ENCODE measurements around the gene ITGB4. TPM values are rescaled to one million over a fixed set of nuclear protein-coding genes. Genes with fewer than 3 reads are reported as not detected.

Gene ITGB4
- total and polyA plus RNA-seq, 9 of the 15 experiments (the other 6 are each of a cell fraction or from before 2014, with no cell fraction given): 0.05 to 2.8 (median 0.76) TPM; not detected in 3

DNA sequence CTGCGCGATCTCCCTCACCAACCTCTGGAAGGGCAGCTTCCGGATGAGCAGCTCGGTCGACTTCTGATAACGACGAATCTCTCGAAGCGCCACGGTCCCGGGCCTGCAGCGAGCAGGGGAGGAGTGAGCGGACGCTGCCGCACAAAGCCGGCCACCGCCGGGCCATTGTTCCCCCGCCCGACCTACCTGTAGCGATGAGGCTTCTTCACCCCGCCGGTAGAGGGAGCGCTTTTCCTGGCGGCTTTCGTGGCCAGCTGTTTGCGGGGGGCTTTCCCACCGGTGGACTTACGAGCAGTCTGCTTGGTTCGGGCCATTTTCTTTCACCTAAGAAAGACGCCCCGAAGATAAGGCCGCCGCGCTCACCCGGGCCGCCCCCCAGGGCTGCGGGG lies 57.6 kb downstream of the ITGB4 start (continued):
- no peak for TF ChIP-seq SP2 (IDR thresholded peaks at IDR 0.05; ENCODE audit: extremely low read depth, low read depth, low read length, poor library complexity, severe bottlenecking)
- TF ChIP-seq KDM1A (IDR thresholded peaks at IDR 0.05): no peak
- no peak for TF ChIP-seq GABPA (tag; conservative IDR thresholded peaks at IDR 0.05; ENCODE audit: low read depth)
- no peak for TF ChIP-seq PML (IDR thresholded peaks at IDR 0.05; ENCODE audit: low read length)
- TF ChIP-seq, protein P1, sequence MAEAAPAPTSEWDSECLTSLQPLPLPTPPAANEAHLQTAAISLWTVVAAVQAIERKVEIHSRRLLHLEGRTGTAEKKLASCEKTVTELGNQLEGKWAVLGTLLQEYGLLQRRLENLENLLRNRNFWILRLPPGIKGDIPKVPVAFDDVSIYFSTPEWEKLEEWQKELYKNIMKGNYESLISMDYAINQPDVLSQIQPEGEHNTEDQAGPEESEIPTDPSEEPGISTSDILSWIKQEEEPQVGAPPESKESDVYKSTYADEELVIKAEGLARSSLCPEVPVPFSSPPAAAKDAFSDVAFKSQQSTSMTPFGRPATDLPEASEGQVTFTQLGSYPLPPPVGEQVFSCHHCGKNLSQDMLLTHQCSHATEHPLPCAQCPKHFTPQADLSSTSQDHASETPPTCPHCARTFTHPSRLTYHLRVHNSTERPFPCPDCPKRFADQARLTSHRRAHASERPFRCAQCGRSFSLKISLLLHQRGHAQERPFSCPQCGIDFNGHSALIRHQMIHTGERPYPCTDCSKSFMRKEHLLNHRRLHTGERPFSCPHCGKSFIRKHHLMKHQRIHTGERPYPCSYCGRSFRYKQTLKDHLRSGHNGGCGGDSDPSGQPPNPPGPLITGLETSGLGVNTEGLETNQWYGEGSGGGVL (CRISPR knock-in tag; IDR thresholded peaks at IDR 0.05): no peak
- TF ChIP-seq ZNF143 (CRISPR knock-in tag; IDR thresholded peaks at IDR 0.05): 0 out of 2 replicates have a peak, but pooled peaks have one; percentile 1
- no peak for TF ChIP-seq CHCHD3 (CRISPR knock-in tag; IDR thresholded peaks at IDR 0.05)
- peak; percentile 50; the same call in 1 of the 2 replicates for TF ChIP-seq ZNF165 (CRISPR knock-in tag; IDR thresholded peaks at IDR 0.05; ENCODE audit: borderline replicate concordance)
- no peak for TF ChIP-seq CBX8 (IDR thresholded peaks at IDR 0.05; ENCODE audit: borderline replicate concordance, extremely low read depth, low read depth, low read length, poor library complexity, severe bottlenecking)
- 0 out of 2 replicates have a peak, but pooled peaks have one; percentile 15 for TF ChIP-seq ZNF609 (CRISPR knock-in tag; IDR thresholded peaks at IDR 0.05; ENCODE audit: borderline replicate concordance)
- no peak for TF ChIP-seq CGGBP1 (CRISPR knock-in tag; IDR thresholded peaks at IDR 0.05)
- no peak for TF ChIP-seq ZNF311 (CRISPR knock-in tag; IDR thresholded peaks at IDR 0.05)
- peak; percentile 26 for TF ChIP-seq RBM39 (optimal IDR thresholded peaks at IDR 0.05; ENCODE audit: low read depth, low read length)
- no peak for TF ChIP-seq NUFIP1 (IDR thresholded peaks at IDR 0.05; ENCODE audit: partially characterized antibody)
- TF ChIP-seq, protein P2, sequence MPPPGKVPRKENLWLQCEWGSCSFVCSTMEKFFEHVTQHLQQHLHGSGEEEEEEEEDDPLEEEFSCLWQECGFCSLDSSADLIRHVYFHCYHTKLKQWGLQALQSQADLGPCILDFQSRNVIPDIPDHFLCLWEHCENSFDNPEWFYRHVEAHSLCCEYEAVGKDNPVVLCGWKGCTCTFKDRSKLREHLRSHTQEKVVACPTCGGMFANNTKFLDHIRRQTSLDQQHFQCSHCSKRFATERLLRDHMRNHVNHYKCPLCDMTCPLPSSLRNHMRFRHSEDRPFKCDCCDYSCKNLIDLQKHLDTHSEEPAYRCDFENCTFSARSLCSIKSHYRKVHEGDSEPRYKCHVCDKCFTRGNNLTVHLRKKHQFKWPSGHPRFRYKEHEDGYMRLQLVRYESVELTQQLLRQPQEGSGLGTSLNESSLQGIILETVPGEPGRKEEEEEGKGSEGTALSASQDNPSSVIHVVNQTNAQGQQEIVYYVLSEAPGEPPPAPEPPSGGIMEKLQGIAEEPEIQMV (tag; conservative IDR thresholded peaks at IDR 0.05; ENCODE audit: low read depth): peak; percentile 67
- 0 out of 2 replicates have a peak, but pooled peaks have one; percentile 19 for TF ChIP-seq POLR2AphosphoS5 (IDR thresholded peaks at IDR 0.05; ENCODE audit: control insufficient read depth, insufficient read depth, low read depth, low read length)
- TF ChIP-seq U2AF2 (optimal IDR thresholded peaks at IDR 0.05; ENCODE audit: low read depth, low read length): no peak
- TF ChIP-seq ZNF57 (CRISPR knock-in tag; IDR thresholded peaks at IDR 0.05): no peak

Measured in K562 (cell line).